Islet of Langerhans (tissue), 1 donor: Measurements from ENCODE around the gene GAS2.

Experiments used
- FAIRE-seq: peaks from one replicate; lab custom pipeline; 2011; peaks lifted over from hg19 to GRCh38; lab: Jason Lieb, UNC

Gene GAS2

GRCh38 chr11:22787551-22788162, 121.2 kb downstream of the GAS2 start:
- peak; percentile 100 for FAIRE-seq

GRCh38 chr11:22792497-22792896, 126.1 kb downstream of the GAS2 start:
- FAIRE-seq = no peak

- no peak for FAIRE-seq
These were observed 129.5 kb downstream of the GAS2 start for GRCh38 chr11:22795914-22796313.

- no peak for FAIRE-seq
These were observed 130.6 kb downstream of the GAS2 start for GRCh38 chr11:22797047-22797446.

- FAIRE-seq = no peak
These were observed 132.5 kb downstream of the GAS2 start for GRCh38 chr11:22798901-22799300.

GRCh38 chr11:22800482-22800881, 134.1 kb downstream of the GAS2 start:
- no peak for FAIRE-seq

- FAIRE-seq = no peak
These were observed 136.4 kb downstream of the GAS2 start for GRCh38 chr11:22802861-22803260.

GRCh38 chr11:22807391-22807790, 141.0 kb downstream of the GAS2 start:
- FAIRE-seq = no peak

- no peak for FAIRE-seq
These were observed 141.6 kb downstream of the GAS2 start for GRCh38 chr11:22807855-22808570.

- FAIRE-seq = no peak
These were observed 142.3 kb downstream of the GAS2 start for GRCh38 chr11:22808571-22809197.

- FAIRE-seq = no peak
These were observed 143.5 kb downstream of the GAS2 start for GRCh38 chr11:22809893-22810292.

GRCh38 chr11:22822203-22822602, 155.8 kb downstream of the GAS2 start:
- peak; percentile 24 for FAIRE-seq

GRCh38 chr11:22828373-22828772, 162.0 kb downstream of the GAS2 start:
- FAIRE-seq = no peak

- FAIRE-seq = no peak
These were observed 163.0 kb downstream of the GAS2 start, which contains the start of gene SVIP for GRCh38 chr11:22829231-22830081. Gene SVIP (minus strand): TSS chr11:22829801. CDS start chr11:22829748, 53 bp downstream.

- peak; percentile 96 for FAIRE-seq
These were observed 163.6 kb downstream of the GAS2 start for GRCh38 chr11:22830082-22830414.

GRCh38 chr11:22832315-22833015, 166.1 kb downstream of the GAS2 start:
- FAIRE-seq = no peak

GRCh38 chr11:22846726-22847125, 180.3 kb downstream of the GAS2 start:
- FAIRE-seq = peak; percentile 65

GRCh38 chr11:22851477-22851876, 185.1 kb downstream of the GAS2 start:
- FAIRE-seq = no peak

GRCh38 chr11:22859756-22860155, 193.3 kb downstream of the GAS2 start:
- FAIRE-seq = no peak

GRCh38 chr11:22860241-22860640, 193.8 kb downstream of the GAS2 start, which contains the start of gene CCDC179:
Gene CCDC179 (minus strand): TSS chr11:22860474. CDS start chr11:22860421, 53 bp downstream.
- FAIRE-seq = no peak
